ENCODE results near the gene ARMC9. TPM values are rescaled to one million over a fixed set of nuclear protein-coding genes. Genes with fewer than 3 reads are reported as not detected.

ARMC9 gene
- total and polyA plus RNA-seq, 7 donors: 1.4 to 18.4 (median 2.2) TPM

- WGBS, 3 donors: 62 to 65% (median 64%) methylated on average over 7 of the region's 7 CpGs
- Histone ChIP-seq H3K36me3 (ENCODE audit: insufficient read depth in 1 of 2, low read depth in 1 of 2) (no peaks in the 10 kb centered on the region), H3K4me3 (no peak overlapping the region), H3K4me1 (no peaks in the 10 kb centered on the region), H3K27me3 (ENCODE audit: insufficient read depth in 3 of 3, low read length in 2 of 3) (no peaks in the 10 kb centered on the region), H3K9me3 (no peaks in the 10 kb centered on the region), H3K27ac (peak overlapping the region; percentile 30)
- TF ChIP-seq, protein P1, sequence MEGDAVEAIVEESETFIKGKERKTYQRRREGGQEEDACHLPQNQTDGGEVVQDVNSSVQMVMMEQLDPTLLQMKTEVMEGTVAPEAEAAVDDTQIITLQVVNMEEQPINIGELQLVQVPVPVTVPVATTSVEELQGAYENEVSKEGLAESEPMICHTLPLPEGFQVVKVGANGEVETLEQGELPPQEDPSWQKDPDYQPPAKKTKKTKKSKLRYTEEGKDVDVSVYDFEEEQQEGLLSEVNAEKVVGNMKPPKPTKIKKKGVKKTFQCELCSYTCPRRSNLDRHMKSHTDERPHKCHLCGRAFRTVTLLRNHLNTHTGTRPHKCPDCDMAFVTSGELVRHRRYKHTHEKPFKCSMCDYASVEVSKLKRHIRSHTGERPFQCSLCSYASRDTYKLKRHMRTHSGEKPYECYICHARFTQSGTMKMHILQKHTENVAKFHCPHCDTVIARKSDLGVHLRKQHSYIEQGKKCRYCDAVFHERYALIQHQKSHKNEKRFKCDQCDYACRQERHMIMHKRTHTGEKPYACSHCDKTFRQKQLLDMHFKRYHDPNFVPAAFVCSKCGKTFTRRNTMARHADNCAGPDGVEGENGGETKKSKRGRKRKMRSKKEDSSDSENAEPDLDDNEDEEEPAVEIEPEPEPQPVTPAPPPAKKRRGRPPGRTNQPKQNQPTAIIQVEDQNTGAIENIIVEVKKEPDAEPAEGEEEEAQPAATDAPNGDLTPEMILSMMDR (IDR thresholded peaks at IDR 0.05): no peak
- DNase-seq (no peak), ATAC-seq (no peak)
- intact Hi-C loops (cut with DNase I): no loop called here
Observed at GRCh38 chr2:231241755-231242507, 43.5 kb downstream of the ARMC9 start.

DNA sequence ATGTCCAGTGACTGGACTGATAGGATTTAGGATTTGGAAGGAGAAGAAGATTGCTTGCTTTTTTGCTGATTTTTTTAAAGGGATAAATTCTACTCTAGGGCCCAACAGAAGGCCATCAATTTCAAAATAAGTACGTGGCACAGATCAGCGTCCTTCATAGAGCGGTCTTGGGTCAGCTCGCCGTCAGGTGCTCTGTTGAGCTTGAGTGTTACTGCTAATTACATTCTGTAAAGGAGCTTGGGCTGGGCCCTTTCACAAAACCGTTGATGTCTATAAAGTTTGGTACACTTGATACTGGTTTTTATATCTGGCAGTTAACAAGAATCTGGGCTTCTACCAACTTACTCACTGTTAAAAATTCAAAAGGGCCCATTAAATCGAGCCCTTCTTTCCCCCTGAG is 45.4 kb downstream of the ARMC9 start:
- Histone ChIP-seq H3K9me3 (no peaks in the 10 kb centered on the region), H3K27me3 (ENCODE audit: insufficient read depth in 3 of 3, low read length in 2 of 3) (no peaks in the 10 kb centered on the region), H3K36me3 (ENCODE audit: insufficient read depth in 1 of 2, low read depth in 1 of 2) (no peaks in the 10 kb centered on the region), H3K4me1 (no peaks in the 10 kb centered on the region), H3K27ac (no peak overlapping the region), H3K4me3 (no peak overlapping the region)
- DNase-seq: no peak
- 79 to 85% (median 81%) methylated on average over 7 of the region's 7 CpGs for WGBS, 3 donors
- TF ChIP-seq, protein P1 (IDR thresholded peaks at IDR 0.05): no peak
- intact Hi-C loops (cut with DNase I): no loop called here
- no peak for ATAC-seq

- Histone ChIP-seq H3K4me3 (no peak overlapping the region), H3K27ac (no peak overlapping the region), H3K27me3 (ENCODE audit: insufficient read depth in 3 of 3, low read length in 2 of 3) (no peaks in the 10 kb centered on the region), H3K9me3 (no peaks in the 10 kb centered on the region), H3K36me3 (ENCODE audit: insufficient read depth in 1 of 2, low read depth in 1 of 2) (no peaks in the 10 kb centered on the region), H3K4me1 (no peaks in the 10 kb centered on the region)
- TF ChIP-seq, protein P1 (IDR thresholded peaks at IDR 0.05): no peak
- intact Hi-C loops (cut with DNase I): no loop called here
- WGBS, 3 donors: 90 to 94% (median 92%) methylated on average over 15 of the region's 15 CpGs
- no peak for ATAC-seq
- DNase-seq: no peak
Observed at GRCh38 chr2:231244382-231245248, 46.2 kb downstream of the ARMC9 start.

DNA sequence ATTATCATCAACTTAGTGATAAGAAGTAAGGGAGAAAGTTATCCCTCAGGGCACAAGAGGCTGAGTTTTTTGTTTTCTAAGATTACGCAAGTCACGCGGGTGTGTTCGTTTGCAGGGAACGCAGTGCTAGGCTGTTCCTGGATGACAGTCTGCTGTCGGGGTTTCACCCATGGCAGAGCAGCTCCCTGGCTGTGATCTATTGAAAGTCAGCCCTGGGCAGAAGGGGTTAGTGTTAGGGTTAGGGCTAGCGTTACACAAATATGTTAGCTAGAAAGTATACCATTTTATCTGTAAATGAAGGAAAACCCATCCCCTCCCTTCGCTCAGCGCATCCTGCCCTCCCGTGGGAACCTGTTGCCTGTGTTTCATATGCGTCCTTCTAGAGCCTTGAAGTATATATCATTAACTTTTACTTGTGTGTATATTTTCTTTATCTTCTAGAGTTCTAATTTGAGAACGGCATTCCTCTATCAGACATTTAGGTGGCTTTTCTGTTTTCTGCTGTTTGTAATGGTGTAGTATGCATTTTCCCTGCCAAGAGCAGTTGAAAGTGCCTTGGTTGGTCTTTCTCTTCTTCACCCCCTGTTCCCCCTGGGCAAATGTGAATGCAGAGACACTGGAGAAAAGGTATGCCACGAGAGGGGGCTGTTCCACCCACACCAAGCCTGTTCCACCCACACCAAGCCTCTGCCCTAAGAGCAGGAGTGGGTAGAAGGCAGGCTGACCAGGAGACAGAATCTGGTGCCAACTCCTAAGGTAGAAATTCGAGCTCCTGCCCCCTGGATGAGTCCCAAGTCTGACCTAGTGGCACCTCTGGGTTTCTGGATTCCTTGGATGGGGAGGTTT is 47.0 kb downstream of the ARMC9 start:
- H3K36me3 ChIP-seq (ENCODE audit: insufficient read depth in 1 of 2, low read depth in 1 of 2): no peaks in the 10 kb centered on the region
- no peaks in the 10 kb centered on the region for H3K4me1 ChIP-seq
- no peak overlapping the region for H3K27ac ChIP-seq
- WGBS, 3 donors: 84 to 86% (median 85%) methylated on average over 14 of the region's 14 CpGs
- DNase-seq (no peak), ATAC-seq (peak in 1 of 4 donors; percentile 18)
- H3K27me3 ChIP-seq (ENCODE audit: insufficient read depth in 3 of 3, low read length in 2 of 3): no peaks in the 10 kb centered on the region
- no peaks in the 10 kb centered on the region for H3K9me3 ChIP-seq
- H3K4me3 ChIP-seq: no peak overlapping the region
- TF ChIP-seq, protein P1 (IDR thresholded peaks at IDR 0.05): no peak
- intact Hi-C loops (cut with DNase I): no loop called here

All from psoas muscle (tissue), 8 donors.